Activated gamma-delta T cell (primary cell): ENCODE measurements around the gene GART.
"Not testable (repeated sequence)": the region's sequence is repeated elsewhere in the genome, so short reads cannot be mapped to it uniquely, and the experiment has no call there.

Experiments used
- DNase-seq: peaks from one replicate; lab custom pipeline; 2025; lab: John Stamatoyannopoulos, UW
- total RNA-seq, 2 donors: gene quantifications; one replicate each; lab custom pipeline; 2026; lab: John Stamatoyannopoulos, UW

GART gene
- 77.3 to 91.0 reads per million in 2 donors for total RNA-seq

DNA sequence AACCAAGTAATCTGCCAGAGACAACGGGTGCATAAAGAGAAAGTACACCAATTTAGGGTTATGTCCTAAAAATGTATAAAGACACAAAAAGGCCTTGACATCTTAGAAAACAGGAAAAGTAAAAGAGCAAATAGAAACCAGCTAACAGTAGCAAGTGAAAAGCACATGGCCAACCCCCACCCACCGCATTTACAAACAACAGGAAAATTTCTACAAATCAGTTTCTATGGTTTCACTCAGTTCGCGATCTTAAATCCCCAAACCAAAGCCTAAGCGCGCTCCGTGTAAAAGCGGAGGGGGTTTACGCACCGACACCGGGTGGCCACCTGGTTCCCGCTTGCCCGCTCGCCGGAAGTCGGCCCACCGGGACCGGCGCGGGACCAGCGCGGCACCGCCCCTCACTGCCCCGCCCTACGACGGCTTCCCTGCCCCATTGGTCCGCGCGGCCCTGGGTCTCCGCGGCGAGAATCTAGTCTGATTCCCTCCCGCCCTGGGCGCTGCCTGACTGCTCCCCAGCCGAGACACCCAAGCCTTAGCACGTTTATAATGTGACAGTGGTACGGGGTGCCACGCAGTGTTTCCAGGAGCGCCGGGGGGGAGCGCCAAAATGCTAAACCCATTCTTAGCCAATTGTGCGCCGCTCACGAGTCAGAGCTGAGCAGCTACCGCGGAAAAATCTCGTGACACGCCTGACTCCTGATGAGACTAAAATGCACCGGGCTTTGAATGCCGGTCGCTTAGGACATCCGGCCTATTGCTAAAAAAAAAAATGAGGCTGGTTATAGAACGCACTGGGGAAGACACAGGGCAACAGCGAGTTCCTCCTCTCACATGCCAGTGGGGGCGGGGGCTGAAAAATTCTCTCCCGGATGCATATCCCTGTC is at the start of gene GART:
TSS of gene GART (minus strand) at position 362 of the 884 bp plus-strand sequence. CDS start 2,802 bp downstream, outside the sequence.
- DNase-seq, result peak; percentile 70

DNA sequence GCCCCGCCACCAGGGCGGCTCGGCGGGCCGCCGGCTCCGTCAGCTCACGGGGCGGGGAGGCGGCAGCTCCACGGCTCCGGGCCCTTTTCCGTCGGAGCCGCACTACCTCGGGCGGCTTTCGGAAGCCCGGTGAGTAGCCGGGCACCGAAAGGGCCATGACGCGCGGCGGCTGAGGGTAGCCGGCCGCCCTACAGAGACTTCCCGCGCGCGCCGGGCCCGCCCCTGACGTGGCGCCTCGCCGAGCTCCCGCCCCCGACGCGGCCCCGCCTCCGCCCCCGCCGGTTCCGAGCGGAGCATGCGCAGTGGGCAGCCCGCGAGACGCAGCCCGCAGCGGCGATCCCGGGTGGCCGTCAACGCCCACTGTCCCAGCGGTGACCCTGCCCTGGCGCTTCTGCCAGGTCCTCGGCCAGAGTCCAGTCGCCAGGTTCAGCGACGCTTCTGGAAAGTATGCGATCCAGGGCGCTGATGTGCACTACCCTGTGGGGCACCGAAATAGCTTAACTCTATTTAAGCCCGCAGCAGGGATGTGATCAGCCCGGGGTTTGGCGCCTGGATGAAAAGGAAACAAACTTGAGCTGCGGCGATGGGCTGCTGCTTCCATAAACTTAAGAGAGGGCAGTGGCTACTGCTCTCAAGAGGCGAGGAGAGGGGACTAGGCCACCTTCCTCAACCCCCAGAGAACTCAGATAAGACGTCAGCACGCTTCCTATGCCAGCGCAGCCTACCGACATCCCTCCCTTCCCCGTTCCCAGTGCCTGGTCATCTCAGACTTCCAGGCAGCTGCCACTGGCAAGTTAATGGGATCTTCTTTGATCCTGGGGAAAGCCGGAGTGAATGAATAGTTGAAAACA is 46.8 kb upstream of the GART start, which contains the start of gene DONSON:
TSS of gene DONSON (minus strand) at position 200 of the 851 bp plus-strand sequence. CDS start at position 157, 43 bp downstream.
- DNase-seq, result peak; percentile 81

DNA sequence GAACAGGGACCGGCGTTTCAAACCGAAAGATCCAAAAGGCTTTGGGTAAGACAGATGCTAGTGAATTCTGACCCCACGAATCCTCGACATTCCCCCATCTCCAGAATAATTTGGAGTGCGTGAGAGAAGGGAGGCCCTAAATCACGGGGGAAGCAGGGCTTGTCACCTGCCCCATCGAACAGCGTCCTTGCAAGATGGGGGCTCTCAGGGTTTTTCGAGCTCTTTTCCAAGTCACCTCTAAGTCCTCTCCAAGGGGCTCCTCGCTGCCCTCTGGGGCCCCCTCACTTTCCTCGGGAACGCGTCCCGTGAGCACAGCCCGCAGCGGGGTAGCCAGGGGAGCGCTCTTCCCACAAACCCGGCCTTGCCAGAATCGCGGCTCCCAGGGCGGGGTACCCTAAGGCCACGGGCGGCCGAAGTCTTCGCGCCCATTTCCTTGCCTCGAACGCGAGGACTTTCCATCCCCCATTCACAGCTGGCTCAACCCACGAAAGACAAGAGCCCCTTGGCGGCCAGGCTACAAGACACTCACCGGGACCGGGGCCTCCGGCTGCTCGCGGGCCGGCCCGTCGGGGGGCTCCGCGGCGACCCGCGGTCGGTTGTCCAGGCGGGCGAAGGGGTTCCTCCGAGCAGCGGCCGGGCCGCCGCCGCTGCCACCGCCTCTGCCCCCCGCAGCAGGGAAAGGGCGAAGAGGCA is 46.0 kb upstream of the GART start:
- peak; percentile 24 for DNase-seq

DNA sequence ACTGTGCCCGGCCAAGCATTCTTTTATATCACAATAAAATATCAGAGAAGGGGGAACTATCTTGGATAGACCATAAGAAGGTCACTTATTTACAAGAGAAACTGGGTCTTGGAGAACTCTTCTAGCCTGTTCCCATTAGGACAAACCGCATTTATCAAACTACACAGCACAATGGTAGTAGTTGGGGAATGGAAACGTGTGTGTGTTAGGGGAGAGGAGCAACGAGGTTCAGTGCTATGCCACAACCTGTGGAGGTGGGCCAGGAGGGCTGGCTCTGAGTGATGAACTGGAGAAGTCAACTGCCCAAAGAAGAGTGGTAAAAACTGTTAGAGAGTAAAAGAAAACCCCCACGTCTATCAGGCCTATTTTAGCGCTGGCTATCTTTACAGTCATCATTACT is 45.0 kb upstream of the GART start:
- DNase-seq, result no peak

DNA sequence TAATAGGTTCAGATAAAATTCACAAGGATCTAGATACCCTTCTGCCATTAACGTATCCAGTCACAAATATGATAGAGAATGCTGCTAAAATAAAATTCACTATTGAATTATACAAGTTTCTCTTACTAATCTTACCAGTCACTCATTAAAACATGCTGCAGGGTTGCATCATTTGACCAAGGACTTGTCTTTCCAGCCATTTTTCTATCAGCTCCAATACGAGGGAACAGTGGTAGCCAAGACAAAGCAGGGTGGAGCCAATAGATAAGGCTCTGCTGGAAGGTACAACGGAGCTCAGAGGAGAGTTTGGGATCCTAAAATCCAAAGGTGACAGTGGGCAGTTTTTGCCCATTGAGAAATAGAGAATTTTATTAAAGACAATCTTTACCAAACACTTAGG is 42.5 kb upstream of the GART start:
- no peak for DNase-seq

DNA sequence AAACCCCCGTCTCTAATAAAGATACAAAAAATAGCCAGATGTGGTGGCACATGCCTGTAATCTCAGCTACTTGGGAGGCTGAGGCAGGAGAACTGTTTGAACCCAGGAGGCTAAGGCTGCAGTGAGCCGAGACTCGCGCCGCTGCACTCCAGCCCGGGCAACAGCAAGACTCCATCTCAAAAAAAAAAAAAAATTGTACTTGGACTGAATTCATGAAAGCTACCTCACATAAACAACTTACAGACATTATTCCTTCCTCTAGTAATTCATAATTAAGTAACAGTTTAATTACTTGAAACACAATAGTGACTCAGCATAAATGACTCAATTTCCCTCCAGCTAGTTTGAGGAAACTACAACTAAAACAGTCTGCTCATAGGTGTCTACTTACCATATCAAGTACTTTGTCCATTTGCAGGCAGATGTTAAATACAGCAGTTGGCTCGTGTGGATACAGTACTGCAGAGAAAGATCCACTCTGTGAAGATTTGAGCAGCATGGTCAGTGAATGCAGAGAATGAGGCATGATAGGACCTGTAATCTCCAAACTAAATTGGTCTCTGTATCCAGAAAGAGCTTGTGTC is 37.1 kb upstream of the GART start:
- DNase-seq, result no peak

DNA sequence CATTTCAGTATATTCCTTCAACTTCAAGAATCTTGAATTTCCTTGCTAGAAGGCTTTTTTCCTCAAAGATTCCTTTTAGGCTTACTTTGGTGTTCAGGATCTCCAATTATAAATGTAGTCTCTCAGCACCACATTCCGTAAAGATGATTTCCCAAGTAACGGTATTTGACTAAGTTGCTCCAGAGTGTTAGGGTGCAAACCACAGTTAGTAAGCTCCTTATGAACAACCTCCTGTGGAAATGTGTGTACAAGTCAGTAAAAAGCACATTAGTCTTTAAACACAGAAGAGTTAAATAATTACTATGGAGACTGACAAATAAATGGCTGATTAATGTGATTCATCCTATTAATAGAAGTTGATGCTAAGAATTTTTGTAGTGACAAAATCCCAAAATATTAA is 36.3 kb upstream of the GART start:
- DNase-seq, result no peak

DNA sequence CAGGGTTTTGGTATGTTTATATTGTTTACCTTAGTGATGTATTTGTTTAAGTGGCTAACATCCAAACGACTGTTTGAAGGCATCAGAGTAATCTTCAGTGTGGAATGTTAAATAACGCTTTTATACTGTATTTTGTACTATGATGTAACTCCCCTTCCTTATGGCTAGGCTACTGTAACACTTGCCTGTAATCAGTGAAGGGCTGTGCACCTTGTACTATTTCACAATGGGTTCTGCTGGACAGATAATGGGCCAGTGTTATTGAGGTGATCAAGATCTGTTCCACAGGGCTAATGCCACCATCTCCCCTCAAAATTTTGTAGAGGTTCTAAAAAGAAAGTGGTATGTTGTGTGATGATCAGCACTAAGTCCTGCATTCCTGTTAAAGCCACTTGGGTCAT is 34.8 kb upstream of the GART start:
- DNase-seq, result not testable (repeated sequence)

DNA sequence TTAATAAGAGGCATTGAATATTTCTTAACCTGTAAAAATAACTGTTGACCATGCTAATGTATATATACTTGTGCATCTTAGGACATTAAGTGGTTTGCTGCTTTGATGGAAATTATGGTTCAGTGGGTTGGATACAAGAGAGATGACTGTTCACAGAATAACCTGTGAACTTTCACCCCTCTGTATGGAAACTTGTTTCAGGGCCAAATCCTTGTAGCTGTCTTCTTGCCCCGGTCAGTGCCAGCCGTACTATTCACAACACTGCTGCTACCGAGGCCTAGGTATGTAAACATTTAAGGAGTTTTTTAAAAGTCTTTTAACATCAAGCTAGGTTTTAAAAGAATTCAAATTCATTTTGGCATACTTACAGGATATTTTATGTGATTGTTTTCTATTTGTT is 30.4 kb upstream of the GART start:
- DNase-seq, result no peak

DNA sequence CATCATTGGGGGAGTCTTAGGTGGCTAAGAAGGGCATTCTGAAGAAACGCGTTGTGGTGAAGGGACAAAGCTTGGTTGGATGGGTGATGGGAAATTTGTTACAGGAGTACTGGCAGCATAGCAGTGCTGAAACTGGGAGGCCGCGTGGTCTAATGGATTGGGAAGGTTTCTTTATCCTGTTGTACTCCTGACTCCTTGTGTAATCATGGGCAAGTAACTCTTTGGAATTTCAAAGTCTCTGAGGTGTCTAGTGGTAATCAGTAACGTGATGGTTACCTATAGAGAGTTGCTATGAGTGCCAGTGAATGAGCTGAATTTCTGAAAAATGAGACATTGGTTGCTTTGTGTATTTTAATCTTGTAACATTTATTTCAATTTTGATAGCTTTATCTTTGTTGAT is 28.1 kb upstream of the GART start:
- DNase-seq, result no peak

DNA sequence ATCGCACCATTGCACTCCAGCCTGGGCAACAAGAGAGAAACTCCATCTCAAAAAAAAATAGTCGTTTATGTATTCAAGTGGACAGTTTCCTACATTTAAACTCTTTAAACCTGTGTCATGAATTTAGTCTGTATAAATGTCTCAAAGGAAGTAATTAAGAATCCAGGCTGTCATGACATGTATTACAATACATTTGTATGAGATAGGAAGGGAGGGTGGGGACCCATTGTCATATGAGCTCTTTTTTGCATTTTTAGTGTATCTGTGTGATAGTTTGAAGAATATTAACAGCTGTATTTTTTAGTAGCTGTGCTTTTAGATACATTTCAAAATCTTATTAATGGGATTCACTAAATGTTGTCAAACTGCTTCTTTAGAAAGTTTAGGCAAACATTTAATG is 26.5 kb upstream of the GART start:
- DNase-seq, result no peak

DNA sequence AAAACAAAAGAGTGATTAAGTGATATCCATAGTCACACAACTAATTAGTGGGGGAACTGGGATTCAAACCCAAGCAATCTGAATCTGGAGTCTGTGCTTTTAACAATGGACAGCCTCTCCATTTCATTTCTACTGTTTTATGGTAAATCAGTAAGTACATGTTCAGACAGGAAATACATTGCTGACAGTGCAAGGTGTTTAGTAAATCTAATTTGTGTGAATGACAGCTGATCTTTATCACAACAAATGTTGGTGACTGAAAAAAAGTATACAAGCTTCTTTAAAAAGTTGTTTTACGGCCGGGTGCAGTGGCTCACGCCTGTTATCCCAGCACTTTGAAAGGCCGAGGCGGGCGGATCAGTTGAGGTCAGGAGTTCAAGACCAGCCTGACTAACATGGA is 26.0 kb upstream of the GART start:
- no peak for DNase-seq

DNA sequence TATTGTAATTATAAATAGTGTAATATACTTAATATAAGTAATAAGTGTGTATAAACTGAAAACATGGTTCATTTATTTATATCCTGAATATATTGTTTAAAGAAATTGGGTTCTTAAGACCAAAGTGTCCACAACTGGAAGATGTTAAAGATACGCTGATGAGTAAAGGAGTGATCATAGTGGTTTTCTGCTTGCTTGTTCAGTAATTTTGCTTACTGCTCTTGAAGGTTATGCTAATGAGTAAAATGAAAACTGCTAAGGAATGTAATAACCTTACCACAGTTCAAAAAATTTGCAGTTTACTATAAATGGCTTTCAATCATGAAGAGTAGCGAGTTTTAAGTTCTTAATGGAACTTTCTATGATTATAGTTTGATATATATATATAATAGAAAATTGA is 24.6 kb upstream of the GART start:
- DNase-seq, result no peak

DNA sequence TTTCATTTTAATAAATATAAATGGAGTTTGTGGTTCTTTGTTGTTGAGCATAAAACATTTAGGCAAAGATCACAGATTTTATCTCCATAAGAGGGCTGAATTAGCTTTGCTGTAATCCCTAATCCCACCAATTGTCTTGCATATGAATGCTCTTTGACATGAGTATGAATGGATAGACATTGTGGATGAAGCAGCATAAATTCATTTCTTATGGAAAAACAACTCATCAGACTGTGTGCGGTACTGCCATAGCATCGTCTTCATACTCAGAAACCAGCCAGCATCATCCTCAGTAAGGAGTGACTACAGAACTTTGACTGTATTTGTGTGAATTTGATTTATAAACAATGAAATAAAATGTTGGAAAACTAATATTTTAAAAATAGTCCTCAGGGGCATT is 20.5 kb upstream of the GART start:
- no peak for DNase-seq

DNA sequence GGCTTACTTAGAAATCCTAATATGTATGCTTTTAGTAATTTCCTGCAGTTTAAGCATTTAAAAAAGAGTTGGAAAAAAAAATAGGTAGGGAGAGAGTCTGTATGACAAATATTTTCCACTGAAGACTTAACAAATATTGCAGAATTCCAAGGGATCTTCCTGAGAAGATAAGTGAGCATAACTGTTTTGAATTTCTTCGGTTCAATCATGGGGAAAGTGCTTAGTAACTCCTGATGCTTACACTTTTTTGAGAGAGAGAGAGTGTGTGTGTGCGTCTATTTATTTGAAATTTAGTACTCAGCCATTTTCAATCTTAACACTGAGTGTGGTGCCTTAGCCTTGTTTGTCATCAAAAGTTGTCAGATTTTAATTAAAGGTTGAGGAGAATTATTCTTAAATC is 19.5 kb upstream of the GART start:
- DNase-seq, result no peak

DNA sequence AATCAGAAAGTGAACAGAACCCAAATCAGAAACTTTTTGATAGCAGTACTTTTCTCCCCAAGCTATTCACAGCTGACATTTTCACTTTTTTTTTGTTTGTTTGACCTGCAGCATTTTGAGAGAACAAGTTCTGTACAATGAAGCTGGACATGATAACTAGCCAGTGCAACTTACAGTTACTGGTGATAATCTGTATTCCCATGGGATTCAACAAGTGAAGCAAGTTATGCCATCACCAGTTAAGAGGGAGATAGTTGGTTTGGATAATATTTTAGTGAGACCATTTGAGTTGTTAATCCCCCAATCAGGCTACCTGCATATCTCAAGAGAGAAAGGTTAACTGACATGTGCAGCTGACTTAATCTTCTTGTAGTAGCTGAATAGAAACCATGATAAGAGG is 19.0 kb upstream of the GART start:
- DNase-seq, result no peak

DNA sequence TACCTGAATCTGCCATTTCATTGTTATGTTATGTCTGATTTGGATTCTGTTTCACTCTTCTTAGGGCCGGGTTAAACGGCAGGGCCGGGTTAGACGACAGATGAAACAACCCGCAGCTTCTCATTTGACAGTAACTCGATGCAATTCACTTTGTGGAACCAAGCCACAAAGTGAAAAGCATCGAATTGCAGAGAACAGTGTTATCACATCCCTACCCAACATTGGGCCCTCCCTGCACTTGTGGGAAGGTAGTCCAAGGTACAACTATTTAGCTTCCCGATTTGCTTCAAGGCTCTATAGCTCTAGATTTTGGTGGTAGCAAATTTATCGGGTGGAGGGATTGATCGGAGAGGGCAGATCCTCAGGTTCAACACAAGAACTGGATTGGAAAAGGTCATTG is 17.9 kb upstream of the GART start:
- DNase-seq, result no peak

DNA sequence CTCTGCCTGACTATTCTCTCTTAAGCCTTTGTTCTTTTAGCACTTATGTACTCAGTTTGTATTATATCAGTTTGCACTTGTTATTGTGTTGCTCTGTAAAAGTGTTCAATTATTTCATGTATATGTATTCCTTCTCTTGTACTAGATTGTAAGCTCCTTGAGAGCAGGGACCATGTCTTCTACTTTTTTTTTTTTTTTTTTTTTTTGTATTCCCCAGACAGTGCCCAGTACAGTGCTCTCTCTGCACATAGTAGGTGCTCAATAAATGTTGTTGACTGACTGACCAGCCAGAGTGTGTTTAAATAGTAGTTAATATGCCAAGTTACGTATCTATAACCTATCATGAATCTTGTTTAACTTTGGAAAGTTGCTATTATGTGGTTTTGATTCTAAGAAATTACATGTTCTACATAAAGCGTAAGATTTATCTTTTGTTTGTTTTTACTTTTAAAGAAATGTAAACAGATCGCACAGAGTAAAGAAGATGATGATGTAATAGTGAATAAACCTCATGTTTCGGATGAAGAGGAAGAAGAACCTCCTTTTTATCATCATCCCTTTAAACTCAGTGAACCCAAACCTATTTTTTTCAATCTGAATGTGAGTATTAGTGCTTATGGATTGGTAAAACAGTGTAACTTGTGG is 17.0 kb upstream of the GART start:
- DNase-seq, result no peak

DNA sequence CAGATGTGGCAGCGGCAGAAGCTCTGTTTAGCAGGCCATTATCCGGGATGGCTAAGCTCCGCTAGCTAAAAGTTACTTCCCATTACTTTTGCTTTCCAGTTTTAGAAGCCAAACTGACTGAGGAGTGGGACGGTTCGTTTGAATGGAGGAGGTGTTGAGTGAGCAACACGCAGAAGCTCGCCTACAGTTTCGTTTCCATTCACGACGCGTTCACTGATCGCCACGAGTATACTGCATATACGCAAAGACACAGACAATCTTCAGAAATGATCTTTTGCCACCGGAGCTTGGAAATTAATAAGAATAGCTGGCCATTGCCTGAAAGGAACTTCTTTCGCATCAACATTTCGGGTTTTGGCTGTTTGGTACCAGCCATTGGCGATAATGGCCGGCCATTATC is 15.5 kb upstream of the GART start:
- no peak for DNase-seq

DNA sequence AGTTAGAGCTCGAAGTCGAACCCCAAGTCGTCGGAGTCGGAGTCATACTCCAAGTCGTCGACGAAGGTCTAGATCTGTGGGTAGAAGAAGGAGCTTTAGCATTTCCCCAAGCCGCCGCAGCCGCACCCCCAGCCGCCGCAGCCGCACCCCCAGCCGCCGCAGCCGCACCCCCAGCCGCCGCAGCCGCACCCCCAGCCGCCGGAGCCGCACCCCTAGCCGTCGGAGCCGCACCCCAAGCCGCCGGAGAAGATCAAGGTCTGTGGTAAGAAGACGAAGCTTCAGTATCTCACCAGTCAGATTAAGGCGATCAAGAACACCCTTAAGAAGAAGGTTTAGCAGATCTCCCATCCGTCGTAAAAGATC is 13.0 kb upstream of the GART start:
- no peak for DNase-seq

DNA sequence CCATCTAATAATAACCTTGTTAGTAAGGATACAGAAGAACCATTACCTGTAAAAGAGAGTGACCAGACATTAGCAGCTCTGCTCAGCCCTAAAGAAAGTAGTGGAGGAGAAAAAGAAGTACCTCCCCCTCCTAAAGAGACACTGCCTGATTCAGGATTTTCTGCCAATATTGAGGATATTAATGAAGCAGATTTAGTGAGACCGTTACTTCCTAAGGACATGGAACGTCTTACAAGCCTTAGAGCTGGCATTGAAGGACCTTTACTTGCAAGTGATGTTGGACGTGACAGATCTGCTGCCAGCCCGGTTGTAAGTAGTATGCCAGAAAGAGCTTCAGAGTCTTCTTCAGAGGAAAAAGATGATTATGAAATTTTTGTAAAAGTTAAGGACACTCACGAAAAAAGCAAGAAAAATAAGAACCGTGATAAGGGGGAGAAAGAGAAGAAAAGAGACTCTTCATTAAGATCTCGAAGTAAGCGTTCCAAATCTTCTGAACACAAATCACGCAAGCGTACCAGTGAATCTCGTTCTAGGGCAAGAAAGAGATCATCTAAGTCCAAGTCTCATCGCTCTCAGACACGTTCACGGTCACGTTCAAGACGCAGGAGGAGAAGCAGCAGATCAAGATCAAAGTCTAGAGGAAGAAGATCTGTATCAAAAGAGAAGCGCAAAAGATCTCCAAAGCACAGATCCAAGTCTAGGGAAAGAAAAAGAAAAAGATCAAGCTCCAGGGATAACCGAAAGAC is 12.5 kb upstream of the GART start:
- DNase-seq, result no peak
